ENCODE data around the gene SMARCA1.

Gene SMARCA1

DNA sequence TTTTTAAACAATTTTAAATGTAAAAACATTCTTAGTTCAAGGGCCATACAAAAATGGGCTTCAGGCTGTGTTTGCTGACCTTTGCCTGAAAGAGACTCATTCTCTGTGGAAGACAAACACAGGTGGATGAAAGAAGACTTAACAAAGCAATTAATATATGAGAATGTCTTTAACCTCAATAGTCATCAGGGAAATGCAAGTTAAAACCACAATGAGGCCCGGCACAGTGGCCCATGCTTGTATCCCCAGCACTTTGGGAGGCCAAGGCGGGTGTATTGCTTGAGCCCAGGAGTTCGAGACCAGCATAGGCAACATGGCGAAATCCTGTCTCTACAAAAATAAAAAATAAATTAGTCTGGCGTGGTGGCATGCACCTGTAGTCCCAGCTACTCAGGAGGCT is 7.1 kb upstream of the SMARCA1 start:
- DNase-seq (ENCODE audit: low spot score), result no peak

DNA sequence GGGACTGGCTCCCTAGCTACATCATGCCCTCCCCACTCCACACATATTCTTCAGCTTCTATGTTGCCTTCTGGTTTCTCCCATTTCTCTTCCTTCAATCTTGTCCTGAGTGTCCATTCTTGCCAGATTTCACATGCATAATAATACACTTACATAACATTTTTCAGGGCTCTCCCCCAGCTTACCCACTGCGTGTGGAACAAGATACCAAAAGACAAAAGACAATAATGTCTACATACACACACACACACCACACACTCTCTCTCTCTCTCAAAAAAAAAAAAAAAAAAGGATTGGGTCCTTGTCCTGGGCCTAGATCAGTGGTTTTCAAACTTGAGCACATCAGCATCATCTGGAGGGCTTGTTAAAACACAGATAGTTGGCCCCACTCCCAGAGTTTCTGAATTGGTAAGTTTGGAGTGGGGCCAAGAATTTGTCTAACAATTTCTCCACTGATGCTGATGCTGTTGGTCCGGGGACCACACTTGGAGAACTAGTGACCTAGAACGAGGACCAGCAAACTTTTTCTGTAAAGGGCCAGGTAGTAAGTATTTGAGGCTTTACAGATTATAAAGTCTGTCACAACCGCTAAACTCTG is 6.5 kb upstream of the SMARCA1 start:
- DNase-seq (ENCODE audit: low spot score), result no peak

GRCh38 chrX:129525896-129526295 is 2.6 kb upstream of the SMARCA1 start:
- no peak for DNase-seq (ENCODE audit: low spot score)

DNA sequence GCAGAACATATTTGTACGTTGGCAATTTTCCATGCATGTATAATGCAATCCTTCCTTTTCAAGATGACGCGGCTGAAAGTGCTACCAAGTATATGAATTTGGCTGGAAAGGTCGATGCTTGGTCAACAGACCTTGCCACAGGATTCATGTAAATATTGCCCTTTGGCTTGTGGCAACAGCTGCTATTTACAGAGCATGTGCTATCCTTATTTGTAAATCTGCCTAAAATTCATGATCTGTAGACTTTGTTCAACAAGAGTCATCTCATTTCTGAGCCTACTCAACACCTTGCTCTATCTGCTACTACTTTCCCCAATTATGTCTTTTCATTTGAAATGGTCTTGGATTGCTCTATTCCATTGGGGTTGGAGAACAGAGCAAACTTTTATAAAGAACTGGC is 1.9 kb upstream of the SMARCA1 start:
- DNase-seq (ENCODE audit: low spot score), result no peak

- no peak for DNase-seq (ENCODE audit: low spot score)
Measured at GRCh38 chrX:129524250-129524850, 1.1 kb upstream of the SMARCA1 start.

DNA sequence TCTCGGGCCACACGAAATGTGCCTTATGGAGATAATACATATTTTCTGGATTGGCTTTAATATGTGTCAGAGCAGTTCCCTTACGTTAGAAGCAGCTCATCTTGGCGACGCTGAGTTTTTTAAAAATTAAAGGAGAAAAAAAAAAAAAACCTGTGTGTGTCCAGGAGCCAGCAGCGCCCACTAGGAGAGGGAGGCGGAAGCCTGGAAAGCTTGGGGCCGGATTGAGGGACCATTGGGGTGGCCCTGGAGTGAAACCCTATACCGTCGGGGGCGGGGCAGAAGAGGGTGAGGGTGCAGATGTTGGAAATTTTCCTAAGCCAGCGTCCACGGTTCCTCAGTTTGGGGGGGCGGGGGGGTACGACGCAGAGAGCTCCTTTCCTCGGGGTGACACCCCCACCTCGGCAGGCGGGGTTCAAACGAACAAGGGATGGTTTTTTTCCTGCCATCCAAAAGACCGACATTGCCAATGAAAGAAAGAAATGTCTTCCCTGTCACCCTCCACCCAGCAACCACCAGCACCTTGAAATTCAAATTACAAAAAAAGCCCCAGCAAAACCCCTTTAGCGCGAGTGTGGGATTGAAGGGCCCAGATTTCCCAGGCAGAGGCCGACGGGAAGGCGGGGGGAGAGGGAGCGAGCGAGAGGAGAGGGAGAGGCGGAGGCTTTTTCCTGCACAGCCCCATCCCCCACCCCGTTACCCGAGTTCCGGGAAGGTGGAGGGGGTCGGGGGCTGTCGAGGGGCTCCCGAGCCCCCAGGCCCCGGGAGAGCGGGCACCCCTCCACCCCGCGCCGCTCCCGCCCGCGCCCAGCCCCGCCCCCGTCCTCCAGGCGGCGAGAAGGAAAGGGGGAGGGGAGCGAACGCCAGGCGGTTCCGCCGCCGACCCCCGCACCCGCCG is 859 bp downstream of the SMARCA1 start:
- peak; percentile 61 for DNase-seq (ENCODE audit: low spot score)

GRCh38 chrX:129520151-129520550 is 3.1 kb downstream of the SMARCA1 start:
- DNase-seq (ENCODE audit: low spot score), result no peak

DNA sequence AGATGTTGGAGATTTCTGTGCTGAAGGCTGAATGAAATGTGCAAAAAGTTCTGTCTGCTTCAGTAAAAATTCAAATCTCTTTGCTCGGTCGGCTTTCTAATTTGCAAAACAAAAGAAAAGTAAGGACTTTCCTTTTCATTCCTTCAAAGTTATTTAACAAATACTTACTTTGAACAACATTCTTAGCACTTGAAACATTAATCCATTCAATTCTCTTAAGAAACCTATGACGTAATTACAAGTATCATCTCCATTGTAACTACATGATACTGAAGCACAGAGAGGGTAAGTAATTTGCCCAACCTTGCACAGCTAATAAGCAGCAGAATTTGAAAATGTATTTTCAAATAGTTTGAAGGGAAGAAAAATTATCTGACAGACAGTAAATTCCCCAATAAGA is 6.9 kb downstream of the SMARCA1 start:
- DNase-seq (ENCODE audit: low spot score), result no peak

DNA sequence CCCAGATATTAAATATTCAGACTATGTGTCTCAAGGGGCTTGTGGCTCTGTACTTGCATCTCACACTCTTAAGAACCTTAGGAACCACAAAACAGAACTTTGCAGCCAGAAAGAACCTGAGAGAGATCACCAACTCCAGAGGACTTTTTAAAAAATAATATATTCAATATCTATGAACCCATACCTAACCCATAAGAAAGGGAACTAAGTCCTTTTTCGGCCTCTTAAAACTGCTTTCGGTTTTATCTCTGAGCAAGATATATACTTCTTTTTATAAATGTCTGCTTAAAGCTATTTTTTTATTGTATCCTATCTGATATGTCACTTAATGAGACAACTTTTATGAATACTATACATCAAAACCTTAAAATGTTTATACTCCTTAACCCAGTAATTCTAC is 10.9 kb downstream of the SMARCA1 start:
- no peak for DNase-seq (ENCODE audit: low spot score)

DNA sequence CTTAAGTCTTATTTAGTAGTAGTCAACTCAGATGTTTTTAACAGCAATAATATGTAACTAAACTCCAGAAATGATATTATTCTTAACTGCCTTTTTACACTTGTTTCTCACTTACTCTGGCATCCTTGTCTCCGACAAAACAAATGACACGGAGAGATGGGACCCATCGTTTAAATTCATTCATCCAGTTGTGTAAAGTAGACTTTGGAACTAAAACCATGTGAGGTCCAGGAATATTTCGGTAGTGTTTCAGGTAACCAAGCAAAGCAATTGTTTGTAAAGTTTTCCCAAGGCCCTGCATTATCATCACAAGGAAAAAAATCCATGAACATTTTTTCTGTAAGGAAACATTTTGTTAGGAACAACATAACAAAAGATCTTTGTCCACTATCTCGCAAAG is 11.6 kb downstream of the SMARCA1 start:
- DNase-seq (ENCODE audit: low spot score), result no peak

DNA sequence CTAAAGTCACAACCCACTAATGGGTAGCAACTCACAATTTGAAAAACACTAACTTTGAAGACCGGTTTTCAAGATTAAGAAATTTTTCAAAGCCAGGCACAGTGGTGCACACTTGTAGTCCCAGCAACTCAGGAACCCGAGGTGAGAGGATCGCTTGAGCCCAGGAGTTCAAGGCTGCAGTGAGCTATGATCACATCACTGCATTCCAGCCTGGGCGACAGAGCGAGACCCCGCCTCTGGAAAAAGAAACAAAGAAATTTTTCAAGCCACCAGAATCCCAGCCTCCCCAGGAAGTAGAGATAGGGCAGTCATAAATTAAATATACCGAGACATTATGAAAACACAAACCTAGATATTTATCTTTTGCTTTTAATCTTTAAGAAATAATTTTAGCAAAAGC is 13.0 kb downstream of the SMARCA1 start:
- DNase-seq (ENCODE audit: low spot score), result no peak

DNA sequence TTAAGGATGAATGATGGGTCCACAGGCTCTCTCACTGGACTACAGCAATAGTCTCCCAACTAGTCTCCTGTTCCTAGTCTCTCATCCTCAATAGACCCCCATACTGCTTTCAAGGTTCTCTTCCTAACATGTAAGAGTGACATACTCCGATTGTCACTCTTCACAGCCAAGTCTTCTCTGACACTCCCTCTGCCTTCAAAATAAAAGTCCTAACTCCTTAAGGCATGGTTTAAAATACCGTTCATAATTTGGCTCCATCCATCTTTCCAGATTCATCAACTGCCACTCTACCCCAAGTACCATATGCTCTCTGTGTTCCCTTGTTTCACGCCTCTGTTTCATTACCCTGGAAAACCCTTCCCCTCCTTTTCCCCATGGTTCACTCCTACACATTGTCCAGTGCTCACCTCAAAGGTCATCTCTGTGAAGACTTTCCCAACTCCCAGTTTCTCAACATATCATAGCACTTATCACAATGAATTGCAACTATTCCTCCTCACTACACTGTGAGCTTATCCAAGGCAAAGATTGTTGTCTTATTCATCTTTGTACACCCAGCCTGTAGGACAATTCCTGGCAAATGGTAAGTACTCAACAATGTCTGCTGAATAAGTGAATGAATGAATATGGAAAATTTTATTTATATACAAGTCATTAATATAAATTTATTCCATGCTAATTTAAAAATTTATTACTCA is 26.0 kb downstream of the SMARCA1 start:
- no peak for DNase-seq (ENCODE audit: low spot score)

GRCh38 chrX:129496625-129497024 is 26.7 kb downstream of the SMARCA1 start:
- no peak for DNase-seq (ENCODE audit: low spot score)

- no peak for DNase-seq (ENCODE audit: low spot score)
Measured at GRCh38 chrX:129495900-129496299, 27.4 kb downstream of the SMARCA1 start.

DNA sequence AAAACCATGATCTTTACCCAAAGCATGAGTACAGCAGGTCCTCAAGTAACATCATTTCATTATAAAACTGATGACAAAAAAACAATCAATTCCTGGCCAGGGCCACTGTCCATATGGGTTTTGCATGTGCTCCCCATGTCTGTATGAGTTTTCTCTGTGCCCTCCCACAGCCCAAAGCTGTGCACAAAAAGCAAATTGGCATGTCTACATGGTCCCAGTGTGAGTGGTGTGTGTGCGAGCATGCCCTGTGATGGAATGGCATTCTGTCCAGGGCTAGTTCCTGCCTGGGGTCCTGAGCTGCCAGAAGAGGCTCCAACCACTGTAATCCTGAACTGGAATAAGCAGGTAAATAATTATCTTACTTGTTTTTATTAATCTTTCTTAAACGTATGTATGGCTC is 28.4 kb downstream of the SMARCA1 start:
- DNase-seq (ENCODE audit: low spot score), result no peak

GRCh38 chrX:129493643-129494042 is 29.6 kb downstream of the SMARCA1 start:
- no peak for DNase-seq (ENCODE audit: low spot score)

DNA sequence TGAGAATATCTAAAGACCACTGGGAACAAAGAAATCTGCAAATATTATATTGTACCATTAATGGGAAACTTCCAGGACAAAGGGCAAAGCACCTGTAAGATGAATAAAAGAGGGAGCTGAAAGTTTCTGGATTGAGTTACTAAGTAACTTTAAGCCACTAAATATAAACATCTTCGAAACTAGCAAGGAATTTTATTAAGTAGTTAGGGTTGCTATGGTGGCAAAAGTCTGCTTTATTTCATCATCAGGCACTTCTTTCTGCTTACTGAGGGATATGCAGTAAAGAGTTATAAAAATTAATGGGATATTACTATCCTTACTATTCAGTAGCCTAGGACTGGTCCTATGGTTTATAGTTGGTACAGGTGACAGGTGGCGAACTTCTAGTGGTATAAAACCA is 33.0 kb downstream of the SMARCA1 start:
- no peak for DNase-seq (ENCODE audit: low spot score)

DNA sequence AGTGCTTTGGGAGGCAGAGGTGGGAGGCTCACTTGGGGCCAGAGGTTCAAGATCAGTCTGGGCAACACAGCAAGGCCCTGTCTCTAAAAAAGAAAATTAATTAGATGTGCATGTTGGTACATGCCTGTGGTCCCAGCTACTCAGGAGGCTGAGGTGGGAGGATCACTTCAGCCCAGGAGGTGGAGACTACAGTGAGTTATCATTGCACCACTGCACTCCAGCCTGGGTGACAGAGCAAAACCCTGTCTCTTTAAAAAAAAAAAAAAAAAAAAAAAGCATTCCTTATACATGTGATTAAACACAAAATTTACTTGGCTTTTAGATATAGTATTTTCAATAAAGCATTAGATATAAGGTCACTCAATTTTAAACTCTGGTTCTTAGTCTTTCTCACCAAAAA is 34.9 kb downstream of the SMARCA1 start:
- no peak for DNase-seq (ENCODE audit: low spot score)

DNA sequence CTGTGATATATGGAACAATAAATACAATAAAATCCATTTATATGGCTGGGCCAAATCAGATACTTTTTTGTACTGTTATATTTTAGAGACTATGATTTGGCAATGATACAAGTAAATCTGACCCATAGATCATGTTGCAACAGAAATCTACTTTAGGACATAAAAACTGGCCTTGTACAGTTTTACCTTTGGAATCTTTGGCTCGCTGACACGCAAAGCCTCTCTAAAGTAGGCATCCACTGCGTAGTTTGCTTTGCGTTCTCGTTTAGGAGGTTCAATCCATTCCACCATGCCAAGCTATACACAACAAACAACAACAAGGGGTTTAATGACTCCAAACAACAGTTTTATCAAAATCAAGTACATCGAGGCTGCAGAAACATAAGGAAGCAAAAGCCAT is 42.4 kb downstream of the SMARCA1 start:
- no peak for DNase-seq (ENCODE audit: low spot score)

DNA sequence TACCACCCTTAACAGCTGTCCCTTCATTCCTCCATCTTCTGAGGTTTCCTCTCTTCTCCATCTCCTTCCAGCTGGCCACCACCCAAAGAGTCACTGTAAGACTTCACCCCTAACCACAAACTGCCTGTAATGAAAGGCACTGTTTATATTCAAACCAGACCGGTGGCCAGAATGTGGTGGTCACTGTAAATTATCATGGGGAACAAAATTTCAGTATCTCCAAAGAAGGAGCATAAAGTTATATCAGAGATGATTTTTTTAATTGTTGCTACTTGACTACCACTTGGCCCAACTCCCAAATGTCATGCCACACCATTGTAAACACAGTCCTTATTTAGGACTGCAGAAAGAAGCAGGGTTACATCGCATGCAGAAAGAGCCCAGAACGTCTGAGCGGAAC is 44.8 kb downstream of the SMARCA1 start:
- DNase-seq (ENCODE audit: low spot score), result no peak

- DNase-seq (ENCODE audit: low spot score), result no peak
Measured at GRCh38 chrX:129472116-129472515, 51.2 kb downstream of the SMARCA1 start.

GRCh38 chrX:129462707-129463106 is 60.6 kb downstream of the SMARCA1 start:
- DNase-seq (ENCODE audit: low spot score), result no peak
